Activated CD4-positive, alpha-beta T cell treated with anti-CD3 and anti-CD28 coated beads, Interleukin-2, amount 50 U/mL, for 16 hours (primary cell): Measurements from ENCODE around the gene CREB3L4.
A peak's percentile ranks its signal among the peaks of the same experiment; 100 is the strongest.

Source experiments
- DNase-seq: peaks from one replicate; pipeline ENCODE4 v3.0.0-alpha.2; 2020

Gene CREB3L4, protein sequence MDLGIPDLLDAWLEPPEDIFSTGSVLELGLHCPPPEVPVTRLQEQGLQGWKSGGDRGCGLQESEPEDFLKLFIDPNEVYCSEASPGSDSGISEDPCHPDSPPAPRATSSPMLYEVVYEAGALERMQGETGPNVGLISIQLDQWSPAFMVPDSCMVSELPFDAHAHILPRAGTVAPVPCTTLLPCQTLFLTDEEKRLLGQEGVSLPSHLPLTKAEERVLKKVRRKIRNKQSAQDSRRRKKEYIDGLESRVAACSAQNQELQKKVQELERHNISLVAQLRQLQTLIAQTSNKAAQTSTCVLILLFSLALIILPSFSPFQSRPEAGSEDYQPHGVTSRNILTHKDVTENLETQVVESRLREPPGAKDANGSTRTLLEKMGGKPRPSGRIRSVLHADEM

DNA sequence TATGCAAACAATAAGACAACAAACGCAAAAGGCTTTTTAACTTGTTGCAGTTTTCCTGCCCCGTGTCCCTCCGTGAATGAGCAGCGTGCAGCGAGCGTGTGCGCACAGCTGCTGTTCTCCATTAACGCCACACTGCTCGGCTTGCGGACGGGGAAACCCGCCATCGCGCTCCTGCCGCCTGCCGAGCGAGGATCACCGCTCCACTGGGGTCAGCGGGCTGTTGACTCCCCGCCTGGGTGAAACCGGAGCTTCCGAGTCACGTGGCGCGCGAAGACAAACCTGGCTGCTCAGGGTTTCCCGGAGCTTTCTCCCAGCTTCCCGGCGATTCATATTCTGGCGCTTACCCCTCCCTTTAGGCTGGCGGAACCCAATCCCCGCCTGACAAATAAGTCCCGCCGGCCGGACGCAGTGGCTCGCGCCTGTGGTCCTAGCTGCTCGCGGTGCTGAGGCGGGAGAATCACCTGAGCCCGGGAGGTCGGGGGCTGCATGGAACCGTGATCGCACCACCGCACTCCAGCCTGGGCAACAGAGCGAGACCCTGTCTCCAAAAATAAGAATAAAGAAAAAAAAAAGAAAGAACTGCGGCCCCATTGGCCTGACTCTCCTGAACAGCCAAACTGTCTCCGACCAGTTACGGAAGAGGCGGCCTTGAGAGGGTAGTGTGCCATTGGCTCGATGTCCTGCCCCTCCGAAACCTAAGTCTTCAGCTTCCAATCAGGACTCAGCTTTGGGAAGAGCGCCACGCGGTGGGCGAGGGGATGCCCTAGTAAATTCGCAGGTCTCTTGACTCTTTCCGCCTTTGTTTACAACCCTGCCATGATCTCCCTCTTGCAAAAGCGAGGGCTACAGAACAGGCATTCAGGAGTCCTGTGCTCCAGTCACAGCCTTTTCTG lies at the start of gene CREB3L4:
TSS of gene CREB3L4 (plus strand) at position 796 of the 893 bp plus-strand sequence. CDS start 624 bp downstream, outside the sequence.
- DNase-seq = peak; percentile 95

DNA sequence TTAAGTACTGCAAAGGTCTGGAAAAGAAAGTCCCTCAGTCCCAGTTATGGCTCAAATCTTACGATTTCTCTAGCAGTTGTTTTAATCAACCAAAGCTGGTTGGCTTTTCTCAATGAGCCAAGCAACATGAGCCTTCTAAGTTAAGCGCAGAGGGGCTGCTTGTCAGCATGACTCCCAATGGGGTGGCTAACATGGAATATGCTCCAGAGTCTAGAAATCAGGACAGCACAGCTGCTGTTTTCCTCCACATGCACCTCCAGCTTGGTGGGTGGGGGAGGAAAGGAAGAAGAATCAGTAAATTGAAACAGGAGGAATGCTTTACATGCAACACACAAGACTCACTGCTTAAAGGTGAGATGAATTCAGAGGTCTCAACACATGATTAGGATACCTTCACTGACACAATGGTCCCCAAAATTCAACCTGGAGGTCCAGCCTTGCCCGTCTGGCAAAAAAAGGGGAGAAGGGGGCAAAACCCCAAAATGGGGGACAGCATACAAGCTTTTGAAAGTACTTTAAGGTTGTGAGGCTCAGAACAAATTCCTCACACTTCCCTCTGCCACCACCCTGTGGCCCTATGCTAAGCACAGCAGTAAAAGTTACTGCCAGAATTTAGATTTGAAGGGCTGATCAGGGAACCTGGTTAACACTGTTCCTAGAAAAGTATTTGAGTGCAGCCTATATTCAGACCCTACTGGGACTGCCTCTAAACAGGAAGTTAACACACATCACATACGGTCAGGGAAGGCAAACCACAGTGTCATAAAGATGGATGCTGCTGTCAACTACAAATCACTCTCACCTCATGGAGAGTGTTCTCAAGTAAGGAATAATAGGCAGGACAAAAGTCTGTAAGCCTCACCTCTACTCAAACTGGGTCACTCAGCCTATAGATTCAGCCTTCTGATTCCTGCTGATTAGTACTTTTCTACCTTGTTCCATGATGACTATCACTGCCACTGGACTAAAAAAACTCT lies 47.5 kb upstream of the CREB3L4 start:
- DNase-seq = peak; percentile 56

DNA sequence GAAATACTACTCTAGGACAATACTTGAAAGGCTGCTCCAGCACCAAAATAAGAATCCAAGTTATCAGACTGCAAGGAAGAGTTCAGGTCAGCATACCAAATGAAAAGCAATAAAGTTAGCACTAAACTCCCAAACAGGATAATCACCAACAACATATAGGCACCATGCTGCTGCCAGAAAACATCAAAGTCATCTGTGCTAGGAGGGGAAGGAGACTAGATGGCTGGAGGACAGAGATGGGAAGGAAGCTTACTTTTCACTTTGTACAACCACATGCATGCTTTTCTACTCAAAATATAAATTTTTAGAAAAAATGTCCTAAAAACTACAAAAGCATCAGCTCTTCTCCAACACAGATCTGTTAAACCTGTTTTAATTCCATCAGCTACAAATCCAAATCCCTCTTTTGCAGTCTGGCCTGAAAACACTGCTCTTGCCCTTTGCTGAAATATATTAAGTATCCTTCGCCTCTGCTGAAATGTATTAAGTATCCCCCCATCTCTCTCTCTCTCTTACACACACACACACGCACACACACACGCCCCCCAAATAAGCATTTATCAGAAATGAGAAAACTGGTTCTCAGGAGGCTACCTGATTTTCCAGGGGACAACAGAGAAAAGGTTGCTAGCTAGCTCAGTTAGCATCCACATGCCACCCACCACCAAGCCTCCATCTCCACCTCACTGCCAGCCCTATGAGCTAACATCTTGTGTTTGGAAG lies 46.5 kb upstream of the CREB3L4 start:
- no peak for DNase-seq

DNA sequence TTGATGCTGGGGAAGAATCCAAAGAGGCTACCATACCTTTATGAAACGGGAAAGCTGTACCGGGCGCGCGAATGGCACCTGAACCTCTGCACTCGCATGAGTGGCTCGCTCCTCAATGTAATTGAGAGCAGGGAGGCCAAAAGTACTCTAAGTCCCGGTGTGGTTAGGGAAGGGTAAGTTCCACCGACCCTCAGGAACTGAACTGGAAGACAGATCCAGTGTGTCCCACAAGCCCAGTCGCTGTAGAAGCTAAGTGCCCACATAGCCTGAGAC lies 46.0 kb upstream of the CREB3L4 start:
- no peak for DNase-seq

DNA sequence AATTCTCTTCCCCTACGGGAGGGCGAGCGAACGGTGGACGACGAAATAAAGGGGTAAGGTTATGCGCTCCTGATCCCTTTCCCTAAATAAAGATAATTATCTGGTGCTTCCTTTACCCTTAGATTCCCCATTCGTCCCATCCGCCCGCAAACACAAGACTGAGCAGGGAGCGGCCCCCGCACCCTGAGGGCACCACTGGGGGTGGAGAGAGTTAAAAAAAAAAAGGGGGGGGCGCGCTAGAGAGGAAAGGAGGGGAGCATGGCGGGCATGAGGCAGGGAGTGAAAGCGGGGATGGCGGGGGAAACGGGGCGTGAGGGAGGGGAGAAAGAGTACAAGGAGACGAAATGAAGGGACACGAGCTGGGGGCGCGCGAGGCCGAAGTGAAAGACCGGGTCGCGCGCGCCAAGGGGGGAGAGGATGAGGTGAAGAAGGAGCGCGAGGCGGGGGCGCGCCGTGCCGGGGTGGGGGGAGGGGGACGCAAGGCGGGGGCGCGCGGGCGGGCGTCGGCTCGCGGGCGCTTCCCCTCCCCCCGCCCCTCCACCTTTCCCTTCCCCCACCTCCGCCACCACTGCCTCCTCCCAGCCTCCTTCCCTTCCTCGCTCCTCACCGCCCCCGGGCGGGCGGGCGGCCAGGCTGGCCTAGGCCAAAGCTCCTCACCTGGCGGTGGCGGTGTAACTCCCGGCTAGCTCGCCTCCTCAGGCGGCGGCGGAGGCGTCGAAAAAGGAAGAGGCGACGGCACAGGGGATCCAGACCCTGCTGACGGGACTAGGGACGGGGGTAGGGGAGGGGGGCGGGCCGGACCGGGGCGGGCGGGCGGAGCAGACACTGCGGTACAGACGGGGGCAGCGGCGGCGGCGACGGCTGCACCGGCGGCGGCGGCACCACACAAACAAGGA lies 45.4 kb upstream of the CREB3L4 start:
- DNase-seq = peak; percentile 83

DNA sequence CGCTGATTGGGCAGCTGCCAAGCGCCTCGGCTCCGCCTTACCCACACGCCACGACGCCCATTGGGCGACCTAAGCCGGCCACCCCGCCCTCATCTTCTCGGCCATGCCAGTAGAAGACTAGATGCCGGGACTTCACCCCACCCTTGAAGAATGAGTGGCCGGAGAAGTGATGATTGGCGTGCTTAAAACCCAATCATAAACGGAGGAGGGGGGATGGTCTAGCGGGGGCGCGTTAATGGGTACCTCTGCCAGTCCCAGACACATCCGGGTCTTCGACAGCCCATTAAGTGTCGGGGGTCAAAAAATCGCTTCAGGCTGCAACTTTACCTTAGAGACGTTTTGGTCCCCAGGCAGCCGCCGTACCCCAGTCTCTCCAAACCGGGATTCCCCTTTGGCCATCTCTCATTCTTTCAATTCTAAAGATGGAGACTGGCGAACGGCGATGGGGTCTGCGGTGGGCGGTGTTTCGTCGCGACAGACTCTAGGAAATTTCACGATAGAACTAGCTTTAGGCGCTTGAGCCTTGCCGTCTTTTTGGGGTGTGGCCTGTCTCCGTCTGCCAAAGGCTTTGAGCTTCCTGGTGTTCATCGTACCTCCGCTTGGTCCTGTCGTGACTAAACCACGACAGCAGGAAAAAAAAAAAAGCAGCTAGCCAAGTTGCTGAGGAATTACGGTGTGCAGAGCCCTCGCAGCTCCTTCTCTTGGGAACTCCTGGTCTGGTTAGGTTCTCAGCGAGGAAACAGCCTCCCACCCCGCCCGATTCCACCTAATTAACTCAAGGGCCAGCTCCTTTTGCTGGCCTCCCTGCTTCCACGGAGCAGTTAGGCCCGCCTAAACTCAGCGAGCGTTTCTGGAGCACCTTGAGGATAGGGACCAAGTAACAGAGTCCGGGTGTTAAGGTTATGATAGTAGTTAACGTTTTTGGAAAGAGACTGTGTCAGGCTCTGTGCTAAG lies 44.5 kb upstream of the CREB3L4 start, which contains the start of gene GATAD2B:
TSS of gene GATAD2B (minus strand) at position 1 of the 954 bp plus-strand sequence. CDS start 94,625 bp downstream, outside the sequence.
- DNase-seq = peak; percentile 100

DNA sequence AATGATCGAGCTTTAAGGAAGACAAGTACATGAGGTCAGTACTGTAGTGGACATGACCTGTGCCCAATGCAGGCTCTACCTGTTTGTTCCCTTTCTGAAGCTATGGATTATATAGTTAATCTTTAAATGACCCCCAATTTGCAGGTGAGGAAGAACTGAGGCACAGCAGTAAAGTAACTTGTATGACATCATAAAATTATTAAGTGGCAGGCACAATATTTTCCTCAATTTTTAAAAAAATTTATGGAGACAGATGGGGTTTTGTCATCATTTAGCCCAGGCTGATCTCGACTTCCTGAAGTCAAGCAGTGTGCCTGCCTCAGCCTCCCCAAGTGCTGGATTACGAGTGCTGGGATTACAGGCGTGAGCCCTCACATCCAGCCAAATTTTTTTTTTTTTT lies 41.3 kb upstream of the CREB3L4 start:
- no peak for DNase-seq

DNA sequence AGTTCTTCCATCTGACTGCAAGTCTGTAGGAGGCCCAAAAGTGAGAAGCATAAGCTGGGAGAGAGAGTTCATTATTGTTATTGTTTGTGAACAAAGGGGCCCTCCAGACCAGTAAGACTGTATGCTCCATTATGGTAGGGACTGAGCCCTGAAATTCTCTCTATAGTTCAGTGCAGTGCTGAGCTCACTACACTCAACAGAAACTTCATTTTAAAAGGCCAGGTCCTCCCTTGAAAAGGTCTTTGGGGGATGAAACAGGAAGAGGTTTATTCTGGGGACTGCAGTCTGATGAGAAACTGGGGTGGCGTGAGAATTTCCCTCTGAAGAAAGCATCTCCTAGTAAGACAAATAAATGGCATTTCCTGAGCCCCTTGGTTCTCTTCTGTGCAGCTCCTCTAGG lies 39.5 kb upstream of the CREB3L4 start:
- DNase-seq = no peak

DNA sequence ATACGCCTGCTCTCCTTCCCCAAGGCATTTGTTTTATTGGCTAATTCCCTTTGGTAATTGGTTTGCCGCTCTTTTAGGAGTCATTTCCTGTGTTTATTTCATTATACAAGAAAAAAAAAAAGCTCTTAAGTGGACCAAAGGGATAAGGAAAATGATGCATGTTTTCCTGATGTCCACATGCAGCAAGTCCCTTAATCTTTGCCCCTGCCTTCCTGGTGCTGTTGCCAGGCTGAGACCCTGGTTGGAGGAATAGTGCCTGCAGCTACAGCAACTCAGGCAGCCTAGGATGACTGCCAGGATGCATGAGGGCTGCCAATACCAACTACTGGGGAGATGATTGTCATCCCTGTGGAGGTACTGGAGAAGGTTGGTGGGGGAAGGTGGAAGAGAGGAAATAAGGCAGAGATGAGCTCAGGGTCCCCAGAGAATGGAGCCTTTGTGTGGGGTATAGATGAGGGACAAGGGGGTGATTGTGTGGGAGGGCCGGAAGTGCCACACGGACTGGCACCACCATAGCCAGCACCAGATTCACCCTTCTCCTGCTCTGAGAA lies 38.8 kb upstream of the CREB3L4 start:
- DNase-seq = no peak

DNA sequence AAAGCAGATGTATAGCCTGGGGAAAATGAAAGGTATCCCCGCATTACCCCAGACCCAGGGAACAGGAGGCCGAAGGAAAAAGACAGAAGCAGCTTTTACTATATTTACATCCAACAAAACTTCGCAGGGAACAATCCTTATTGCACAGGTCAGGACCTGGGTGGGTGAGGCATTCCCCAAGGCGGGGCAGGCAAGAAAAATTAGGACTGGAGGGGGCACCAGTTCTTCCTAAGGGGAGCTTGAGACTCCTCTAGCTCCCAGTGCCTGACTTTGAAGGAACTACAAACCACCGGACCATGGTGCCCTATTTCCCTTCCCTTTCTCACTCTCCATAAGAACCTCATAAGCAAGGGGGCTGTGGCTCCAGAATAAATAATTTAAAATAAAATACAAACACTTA lies 38.3 kb upstream of the CREB3L4 start:
- DNase-seq = no peak

DNA sequence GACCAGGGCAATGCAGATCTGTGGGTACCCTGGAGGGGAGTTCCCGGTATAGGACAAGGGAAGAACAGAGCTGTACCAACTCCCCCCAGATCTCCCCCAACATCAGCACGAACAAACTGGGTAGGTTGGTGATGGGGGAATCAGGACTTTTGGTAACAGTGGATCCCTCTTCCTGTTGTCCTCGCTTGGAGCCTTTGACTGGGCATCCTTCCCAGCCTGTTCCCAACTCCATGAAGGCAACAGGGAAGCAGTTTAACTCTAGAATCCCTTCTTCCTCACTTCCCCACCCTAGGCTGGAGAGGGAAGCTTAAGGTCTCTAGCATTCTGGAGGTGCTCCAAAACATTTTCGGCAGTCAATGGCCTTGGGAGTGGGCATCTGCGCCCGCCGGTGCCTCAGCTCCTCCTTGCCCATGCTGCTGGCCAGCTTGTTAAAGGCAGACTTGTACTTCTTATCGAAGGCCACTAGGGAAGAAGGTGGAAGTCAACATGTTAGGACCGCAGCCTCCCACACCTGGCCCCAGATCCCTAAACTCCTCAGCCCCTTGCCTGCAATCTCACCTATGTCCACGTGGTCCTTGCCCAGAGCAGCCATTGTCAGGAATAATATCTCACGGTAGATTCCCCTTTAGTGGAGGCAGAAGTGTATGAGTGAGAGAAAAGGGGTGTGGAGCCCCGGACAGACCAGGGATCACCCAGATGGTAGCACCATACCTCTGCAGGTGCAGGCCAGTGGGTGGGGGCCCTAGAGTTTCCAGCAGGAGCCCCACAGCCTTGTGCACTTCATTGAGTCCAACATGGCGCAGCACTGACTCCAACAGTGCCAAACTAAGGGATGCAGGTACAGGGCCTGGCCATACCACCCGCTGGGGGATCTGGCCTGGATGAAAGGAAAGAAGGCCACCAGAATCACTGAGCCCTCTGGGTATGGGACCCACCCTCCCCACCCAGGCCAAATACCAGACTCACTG lies 37.4 kb upstream of the CREB3L4 start:
- DNase-seq = no peak

DNA sequence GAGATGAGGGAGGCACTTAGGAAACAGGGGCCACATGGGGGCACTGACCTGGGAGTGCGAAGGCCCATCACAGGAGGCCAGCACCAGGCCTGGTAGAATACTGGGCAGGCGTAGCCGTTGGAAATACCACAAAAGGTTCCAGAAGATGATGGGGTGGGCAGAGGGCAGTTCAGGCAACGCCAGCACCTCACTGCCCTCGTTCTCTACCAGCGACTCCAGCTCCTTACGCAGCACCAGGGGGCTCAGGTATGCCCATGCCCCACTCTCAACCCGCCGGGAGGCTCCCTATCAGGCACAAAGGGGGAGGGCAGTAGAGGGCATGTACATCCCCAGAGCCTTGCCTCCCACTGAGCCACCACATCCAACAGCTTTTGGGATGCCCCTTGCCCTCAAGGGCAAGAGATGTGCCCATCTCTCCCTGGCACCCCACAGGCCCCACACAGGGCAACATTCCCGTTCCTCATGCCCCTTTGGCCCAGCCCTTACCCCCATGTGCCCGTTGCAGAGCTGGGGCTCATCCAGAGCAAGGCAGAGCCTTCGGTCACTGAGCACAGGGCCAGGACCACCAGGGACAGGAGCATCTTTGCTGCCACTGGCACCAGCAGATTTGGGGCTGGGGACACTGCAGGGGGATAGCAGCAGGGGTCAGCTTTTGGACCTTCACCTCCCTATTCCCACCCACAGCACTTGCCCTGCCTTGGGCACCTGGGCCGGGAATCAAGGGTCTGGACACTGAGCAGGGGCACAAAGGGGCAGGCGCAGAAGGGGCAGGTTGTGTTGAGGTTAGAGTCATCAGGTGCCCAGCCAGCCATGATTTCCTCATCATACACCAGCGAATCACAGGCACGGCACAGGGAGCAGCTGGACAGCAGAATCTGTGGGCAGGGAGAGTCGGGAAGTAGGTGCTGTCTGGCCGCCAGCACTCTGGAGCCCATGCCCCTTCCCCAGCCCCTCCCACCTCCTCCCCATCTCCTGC lies 35.3 kb upstream of the CREB3L4 start:
- DNase-seq = no peak

DNA sequence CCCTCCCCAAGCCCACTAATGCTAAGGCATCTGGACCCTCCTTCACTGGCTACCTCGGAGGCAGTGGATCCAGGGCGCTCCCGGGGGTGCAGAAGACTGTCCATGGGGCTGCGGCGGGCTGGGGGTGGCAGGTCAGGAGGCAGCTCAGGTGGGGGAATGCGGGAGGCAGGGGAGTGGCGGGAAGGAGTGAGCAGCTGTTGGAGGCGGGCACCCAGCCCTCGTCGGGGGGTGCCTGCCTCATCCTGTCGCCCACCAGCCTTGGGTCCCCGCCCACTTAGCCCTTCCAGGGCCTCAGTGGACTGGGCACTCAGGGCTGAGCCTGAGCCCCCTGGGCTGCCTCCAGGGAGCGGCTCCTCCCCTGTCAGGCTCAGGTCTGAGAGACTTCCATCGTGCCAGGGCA lies 34.3 kb upstream of the CREB3L4 start:
- no peak for DNase-seq

DNA sequence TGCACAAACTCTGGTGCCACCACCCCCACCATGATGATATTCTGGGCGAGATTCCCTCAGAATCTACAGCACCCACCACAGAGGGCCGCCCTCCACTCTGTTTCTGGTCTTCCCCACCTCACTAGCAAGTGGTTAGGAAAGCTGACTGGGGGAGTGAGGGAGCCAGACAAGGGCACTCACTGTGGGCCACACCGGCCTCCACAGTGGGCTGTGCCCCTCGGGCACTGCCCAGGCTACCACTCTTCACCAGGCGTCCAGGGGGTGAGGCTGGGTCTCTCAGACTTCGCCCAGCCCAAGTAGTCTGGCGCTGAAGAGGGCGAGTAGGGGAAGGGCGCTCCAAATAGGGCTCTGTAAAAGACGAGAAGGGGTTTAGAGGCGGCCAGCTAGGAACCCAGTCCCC lies 33.7 kb upstream of the CREB3L4 start:
- no peak for DNase-seq

DNA sequence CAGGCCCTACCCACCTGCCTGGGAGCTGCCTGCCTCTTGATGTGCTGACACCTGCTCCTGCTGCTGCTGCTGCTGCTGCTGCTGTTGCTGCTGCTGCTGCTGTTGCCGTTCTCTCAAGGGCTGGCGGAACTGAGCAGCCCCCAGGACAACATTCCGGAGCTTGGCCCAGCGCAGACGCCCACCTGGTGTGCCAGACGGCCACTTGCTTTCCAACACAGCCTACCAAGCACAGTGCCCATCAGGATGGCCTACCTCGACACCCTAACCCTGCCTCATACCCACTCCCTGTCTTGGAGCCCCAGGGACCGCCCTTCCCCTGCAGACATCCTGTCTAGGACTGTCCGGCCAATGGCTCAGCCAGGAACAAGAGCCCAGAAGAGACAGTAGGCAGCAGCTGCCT lies 33.0 kb upstream of the CREB3L4 start:
- no peak for DNase-seq

DNA sequence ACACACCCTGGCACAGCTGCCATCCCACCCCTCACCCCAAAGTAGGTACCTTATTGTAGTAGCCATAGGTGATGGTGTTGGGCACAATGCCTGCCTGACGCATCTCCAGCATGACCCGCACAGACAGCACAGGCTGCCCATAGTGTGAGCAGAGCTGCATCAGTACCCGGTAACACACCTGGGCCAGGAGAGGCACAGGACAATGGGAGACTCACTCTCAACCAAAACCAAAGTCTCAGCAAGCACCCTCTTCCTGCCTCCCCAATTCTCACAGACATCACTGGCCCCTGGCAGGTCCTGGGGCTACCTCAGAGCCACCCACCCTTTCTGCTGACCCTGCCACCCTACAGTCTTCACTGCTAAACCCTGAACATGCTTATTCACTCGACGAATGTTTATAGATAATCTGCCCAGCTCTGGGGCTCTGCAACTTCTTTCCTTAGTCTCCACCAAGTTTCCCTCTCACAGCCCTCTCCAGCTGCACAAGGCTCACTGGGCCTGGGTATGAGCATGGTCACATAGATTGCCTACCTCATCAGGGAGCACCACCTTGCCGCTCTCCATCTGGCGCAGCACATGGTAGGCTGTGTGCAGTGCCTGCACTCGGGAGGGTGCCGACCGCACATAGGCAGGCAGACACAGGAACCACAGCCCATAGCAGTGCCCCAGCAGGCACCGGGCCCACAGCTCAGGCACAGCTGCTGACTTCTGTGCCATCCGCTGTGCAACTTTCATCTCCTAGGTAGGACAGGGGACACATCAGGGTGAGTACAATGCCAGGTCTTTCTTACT lies 31.5 kb upstream of the CREB3L4 start:
- no peak for DNase-seq
